GM18507 (cell line): Measurements from ENCODE around the gene SLC16A5.
"Not testable (repeated sequence)": the region's sequence is repeated elsewhere in the genome, so short reads cannot be mapped to it uniquely, and the experiment has no call there.

Source experiments
- DNase-seq: peaks from one replicate; pipeline ENCODE4 v3.0.0; 2011; ENCODE audit warnings: low read depth; ENCODE audit not compliant: insufficient read length; ENCODE audit errors: extremely low spot score
- FAIRE-seq: peaks from 2 replicates; lab custom pipeline; 2011; peaks lifted over from hg19 to GRCh38; lab: Jason Lieb, UNC

SLC16A5 gene

DNA sequence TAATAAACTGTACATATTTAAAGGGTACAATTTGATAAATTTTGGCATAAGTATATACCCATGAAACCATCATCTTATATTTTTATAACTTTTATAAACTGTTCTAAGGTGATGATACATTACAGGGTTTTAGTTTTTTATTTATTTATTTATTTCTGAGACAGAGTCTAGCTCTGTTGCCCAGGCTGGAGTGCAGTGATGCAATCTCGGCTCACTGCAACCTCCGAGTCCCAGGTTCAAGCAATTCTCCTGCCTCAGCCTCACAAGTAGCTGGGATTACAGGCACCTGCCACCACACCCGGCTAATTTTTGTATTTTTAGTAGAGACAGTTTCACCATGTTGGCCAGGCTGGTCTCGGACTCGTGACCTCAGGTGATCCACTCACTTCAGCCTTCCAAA, 40.2 kb downstream of the SLC16A5 start:
- DNase-seq, FAIRE-seq: not testable (repeated sequence)

DNA sequence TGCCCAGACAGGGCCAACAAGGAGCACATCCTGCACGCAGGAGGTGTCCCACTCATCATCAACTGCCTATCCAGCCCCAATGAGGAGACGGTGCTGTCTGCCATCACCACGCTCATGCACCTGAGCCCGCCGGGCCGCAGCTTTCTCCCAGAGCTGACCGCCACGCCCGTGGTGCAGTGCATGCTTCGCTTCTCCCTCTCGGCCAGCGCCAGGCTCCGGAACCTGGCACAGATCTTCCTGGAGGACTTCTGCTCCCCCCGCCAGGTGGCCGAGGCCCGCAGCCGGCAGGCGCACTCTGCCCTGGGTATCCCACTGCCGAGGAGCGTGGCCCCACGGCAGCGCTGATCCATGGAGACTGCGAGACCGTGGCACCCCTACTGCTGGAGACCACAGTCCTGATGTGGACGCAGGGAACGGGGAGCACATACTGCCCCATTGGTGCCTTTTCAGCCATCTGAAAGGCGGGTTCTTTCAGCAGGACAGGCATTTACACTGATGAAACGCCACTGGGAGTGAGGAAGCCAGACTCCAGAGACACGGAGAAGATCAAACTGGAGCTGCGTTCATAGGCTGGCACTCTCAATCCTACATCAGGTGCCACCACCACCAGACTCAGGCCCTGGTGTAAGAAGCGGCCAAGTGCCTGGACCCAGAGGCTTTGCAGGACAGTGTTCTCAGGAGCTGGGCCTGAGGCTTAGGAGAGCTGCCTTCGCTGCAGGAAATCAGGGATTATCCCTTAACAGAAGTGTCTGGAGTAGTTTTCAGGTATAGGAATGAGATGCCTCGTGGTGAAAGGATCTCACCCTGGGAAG, 41.1 kb downstream of the SLC16A5 start:
- DNase-seq (no peak), FAIRE-seq (no peak)

DNA sequence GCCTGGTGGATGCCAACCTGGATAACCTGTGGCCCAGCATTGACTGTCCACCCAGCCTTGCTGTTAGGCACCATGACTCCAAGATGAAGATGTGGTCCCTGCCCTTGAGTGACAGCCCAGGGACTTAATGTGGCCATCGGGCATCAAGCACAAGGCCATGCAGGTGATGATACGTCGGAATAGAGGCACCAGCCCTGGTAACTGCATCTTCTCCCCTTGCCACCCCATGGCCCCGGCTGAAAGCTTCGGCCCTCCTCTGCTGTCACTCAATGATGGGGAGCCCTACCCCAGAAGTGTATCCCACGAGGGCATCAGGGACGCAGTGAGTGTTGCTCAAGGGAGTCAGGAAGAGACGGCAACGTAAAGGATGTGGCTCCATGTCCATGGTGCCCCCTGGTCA, 41.8 kb downstream of the SLC16A5 start:
- FAIRE-seq (no peak), DNase-seq (no peak)

DNA sequence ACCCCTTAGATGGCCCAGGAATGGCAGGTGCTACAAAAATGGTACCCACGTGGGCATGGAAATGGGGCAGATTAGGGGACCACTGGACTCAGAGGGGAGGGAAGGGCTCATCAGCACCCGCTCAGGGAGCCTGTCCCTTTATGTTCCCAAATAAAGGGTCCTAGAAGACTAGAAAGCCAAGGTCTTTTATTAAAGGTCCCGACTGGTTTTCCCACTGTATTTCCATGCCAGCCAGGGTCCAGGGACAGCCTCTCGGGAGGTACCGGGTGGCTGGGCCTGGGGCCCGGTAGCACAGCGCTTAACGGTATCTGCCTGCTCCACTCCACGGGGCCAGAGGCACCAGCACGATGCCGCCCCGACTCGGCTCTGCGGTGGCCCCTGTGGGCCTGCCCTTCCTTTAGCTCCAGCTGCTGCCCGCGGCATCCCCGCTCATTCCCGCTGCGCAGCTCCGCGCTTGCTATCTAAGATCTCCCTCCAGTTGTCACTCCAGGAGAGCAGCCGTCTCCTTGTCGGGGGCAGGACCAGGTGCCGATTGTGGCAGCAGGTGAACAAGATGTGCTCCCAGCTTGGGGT, 42.4 kb downstream of the SLC16A5 start:
- no peak for FAIRE-seq
- DNase-seq, result no peak

DNA sequence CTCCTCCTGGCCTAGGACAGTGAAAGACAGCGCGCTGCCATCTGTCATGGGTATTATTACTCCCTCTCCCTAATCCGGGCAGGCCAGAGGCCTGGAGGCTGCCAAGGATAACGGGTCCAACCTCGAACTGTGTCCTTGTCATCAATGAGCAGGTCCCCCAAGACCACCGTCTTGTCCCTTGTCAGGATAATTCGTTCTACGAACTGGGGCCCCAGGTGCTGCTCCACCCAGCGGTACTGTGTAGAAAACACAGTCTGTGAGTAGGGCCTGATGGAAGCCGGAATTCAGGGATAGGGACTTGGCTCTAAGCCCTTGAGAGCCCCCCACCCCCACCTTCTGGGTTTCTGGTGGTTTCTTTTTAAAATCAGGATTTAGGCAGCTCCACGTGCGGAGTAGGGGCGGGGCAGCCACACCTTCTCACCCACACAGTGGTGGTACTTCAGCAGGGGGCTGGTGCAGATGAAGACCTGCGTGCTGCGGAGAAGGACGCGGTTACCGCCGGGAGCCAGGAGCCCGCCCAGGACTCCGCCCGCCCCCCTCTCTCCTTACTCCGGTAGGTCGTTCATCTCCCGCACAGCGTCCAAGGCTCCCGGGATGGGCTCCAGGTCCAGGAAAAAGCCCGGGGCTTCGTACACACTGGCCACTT, 43.0 kb downstream of the SLC16A5 start:
- DNase-seq (no peak), FAIRE-seq (no peak)

DNA sequence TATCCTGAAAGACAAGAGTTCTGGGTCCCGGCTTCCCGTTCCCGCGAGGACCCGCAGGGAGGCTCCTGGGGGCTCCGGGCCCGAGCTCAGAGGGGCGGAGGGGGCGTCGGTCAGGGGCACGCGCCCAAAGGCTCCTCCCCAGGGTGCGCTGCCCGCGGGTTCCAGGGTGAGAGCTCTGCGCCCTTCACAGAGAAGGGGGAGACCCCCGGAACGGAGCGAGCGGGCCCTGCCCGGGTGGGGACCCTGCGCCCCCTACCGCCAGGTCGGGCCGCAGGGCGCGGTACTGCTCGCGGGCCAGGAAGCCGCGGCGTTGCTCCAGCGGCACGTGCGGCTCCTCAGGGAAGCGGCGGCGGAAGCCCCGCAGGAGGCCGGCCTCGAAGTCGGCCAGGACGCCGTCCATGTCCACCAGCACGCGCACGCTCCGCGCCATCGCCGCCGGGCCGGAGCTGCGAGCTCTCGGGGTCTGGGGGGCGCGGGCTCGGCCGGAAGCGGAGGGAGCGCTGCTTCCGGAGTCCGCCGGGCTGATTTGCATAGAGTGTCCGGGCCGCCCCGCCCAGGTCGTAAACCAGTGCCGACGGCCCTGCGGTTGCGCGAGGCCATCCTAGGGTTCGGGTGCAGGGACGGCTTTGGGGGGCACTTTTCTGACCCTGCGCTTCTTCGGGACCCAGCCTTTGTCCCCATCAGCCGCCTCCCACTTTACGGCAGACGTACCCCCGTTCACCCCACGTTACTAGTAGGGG, 43.7 kb downstream of the SLC16A5 start, which contains the start of gene NT5C:
Gene NT5C, minus strand, starts transcription at position 465 of the 740 bp plus-strand sequence. Its CDS starts 35 bp downstream, at position 430.
- peak; percentile 86 for DNase-seq
- peak; percentile 79 for FAIRE-seq

DNA sequence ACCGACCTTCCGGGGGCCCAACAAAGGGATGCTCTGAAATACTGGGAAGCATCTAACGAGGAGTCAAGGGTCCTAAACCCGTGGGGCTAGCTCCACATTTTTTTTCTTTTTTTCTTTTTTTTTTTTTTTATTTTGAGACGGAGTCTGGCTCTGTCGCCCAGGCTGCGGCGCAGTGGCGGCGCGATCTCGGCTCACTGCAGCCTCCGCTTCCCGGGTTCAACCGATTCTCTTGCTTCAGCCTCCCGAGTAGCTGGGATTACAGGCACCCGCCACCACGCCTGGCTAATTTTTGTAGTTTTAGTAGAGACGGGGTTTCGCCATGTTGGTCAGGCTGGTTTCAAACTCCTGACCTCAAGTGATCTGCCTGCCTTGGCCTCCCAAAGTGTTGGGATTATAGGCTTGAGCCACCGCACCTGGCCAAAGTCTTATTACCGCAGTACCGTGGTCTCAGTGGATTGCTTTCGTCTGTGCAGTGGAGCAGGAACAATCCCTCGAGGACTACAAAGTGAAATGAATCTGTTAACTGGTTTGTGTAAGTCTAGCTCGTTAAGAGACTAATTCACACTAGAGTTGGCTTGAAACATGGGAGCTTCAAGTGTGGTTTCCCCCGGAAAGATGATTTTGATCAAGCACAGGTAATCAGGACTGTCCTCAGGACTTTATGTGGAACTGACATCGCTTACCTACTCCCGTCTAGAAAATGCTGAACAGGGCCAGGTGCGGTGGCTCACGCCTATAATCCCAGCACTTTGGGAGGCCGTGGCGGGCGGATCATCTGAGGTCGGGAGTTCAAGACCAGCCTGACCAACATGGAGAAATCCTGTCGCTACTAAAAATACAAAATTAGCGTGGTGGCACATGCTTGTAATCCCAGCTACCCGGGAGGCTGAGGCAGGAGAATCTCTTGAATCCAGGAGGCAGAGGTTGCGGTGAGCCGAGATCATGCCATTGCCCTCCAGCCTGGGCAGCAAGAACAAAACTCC, 44.6 kb downstream of the SLC16A5 start:
- not testable (repeated sequence) for FAIRE-seq, DNase-seq

DNA sequence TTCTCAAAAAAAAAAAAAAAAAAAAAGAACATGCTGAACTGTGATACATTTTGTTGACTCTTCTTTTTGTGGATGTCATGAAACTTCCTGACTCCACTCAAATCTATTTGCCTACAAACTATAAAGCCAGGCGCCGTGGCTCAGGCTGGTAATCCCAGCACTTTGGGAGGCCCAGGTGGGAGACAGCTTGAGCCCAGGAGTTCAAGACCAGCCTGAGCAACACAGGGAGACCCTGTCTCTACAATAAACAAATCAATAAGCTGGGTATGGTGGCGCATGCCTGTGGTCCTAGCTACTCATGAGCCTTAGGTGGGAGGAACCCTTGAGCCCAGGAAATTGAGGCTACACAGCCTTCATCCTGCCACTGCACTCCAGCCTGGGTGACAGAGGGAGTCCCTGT, 45.2 kb downstream of the SLC16A5 start:
- FAIRE-seq, result no peak
- DNase-seq, result no peak

DNA sequence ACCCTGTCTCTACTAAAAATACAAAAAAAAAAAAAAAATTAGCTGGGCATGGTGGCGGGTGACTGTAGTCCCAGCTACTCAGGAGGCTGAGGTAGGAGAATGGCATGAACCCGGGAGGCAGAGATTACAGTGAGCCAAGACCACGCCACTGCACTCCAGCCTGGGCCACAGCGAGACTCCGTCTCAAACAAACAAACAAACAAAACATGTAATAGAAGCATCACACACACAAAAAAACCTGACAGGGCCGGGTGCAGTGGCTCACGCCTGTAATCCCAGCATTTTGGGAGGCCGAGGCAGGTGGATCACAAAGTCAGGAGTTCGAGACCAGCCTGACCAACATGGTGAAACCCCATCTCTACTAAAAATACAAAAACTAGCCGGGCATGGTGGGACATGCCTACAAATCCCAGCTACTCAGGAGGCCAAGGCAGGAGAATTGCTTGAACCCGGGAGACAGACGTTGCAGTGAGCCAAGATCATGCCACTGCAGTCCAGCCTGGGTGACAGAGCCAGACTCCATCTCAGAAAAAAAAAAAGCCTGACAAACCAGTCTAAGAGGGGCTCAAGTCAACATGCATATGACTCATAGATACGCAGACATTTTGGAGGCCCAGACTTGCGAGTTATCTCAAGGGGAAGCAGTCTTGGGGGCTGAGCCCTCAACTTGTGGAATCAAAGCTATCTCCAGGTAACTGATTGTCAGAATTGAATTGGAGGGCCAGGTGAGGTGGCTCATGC, 46.0 kb downstream of the SLC16A5 start:
- FAIRE-seq, DNase-seq: not testable (repeated sequence)

DNA sequence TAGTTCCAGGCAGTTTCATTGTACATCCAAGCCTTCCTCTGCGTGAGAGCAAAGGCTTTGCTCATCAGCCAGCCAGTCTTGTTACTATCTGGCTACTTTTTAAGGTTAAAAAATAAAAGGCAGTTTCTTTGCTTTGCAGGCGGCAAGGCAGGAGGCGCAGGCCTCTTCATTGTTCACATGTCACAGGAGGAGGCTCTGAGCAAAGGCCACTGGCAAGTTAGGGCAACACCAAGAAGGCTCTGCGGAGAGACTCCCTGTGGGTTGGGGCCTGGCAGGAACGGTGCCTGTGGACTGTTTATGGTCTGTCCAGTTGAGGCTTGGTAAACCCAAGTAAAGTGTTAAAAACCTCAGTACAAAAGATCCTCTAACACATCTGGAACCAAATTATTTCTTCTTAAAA, 47.7 kb downstream of the SLC16A5 start:
- no peak for DNase-seq
- FAIRE-seq, result no peak

DNA sequence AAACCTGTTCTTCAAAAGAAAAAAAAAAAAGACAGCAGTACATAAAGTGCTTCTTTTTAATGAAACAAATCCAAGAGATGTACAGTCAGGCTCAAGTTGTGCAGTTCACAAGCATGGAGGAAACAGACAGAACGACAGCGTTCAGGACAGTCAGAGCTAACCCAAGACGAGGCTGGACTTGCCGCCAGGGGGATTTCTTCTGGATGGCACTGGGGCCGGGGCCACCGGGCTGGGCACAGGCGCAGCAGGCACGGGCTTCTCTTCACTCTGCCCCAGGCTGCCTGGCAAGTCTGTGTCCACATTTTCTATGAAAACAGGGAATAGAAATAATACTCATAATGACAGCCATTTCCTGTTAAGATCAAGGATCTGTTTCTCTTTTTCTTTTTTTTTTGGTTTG, 48.2 kb downstream of the SLC16A5 start:
- FAIRE-seq, result no peak
- DNase-seq, result no peak

DNA sequence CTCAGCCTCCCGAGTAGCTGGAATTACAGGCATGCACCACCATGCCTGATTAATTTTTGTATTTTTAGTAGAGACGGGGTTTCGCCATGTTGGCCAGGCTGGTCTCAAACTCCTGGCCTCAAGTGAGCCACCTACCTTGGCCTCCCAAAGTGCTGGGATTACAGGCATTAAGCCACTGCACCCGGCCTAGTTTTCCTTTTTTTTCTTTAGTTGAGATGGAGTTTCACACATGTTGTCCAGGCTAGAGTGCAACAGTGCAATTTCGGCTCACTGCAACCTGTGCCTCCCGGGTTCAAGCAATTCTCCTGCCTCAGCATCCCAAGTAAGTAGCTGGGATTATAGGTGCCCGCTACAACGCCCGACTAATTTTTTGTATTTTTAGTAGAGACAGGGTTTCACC, 50.0 kb downstream of the SLC16A5 start:
- FAIRE-seq, DNase-seq: not testable (repeated sequence)

DNA sequence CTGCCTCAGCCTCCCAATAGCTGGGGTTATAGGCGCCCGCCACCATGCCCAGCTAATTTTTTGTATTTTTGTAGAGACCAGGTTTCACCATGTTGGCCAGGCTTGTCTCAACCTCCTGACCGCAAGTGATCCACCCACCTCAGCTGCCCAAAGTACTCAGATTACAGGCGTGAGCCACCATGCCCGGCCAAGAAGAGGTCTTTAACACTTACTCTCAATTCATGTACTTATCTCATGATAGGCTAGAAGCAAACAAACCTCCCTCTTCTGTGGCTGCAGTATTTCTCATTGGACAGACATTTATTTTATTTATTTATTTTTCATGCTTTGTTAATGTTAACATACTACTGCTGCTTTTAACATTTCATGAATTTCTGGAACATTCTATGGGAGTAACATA, 50.8 kb downstream of the SLC16A5 start:
- FAIRE-seq, result no peak
- no peak for DNase-seq

DNA sequence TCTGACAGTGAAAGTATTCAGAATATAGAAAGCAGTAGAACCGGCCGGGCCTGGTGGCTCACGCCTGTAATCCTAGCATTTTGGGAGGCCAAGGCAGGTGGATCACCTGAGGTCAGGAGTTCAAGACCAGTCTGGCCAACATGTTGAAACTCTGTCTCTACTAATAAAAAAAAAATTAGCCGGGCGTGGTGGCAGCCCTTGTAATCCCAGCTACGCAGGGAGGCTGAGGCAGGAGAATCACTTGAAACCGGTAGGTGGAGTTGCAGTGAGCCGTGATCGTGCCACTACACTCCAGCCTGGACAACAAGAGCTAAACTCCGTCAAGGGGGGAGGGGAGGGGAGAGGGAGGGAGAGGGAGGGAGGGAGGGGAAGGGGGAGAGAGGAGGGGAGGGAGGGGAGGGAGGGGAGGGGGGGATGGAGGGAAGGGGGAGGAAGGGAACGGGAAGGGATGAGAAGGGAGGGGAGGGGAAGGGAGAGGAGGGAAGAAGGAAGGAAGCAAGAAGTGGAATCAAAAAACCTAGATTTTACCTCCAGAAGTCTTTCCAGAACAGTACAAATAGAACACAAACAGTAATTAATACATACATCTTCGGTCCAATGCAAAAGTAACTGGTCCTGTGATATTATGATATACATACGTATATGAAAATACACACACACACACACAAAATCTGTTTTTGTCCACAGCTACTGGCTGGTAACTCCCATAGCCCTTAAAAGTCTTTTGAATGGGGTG, 54.6 kb downstream of the SLC16A5 start:
- FAIRE-seq, result no peak
- no peak for DNase-seq

DNA sequence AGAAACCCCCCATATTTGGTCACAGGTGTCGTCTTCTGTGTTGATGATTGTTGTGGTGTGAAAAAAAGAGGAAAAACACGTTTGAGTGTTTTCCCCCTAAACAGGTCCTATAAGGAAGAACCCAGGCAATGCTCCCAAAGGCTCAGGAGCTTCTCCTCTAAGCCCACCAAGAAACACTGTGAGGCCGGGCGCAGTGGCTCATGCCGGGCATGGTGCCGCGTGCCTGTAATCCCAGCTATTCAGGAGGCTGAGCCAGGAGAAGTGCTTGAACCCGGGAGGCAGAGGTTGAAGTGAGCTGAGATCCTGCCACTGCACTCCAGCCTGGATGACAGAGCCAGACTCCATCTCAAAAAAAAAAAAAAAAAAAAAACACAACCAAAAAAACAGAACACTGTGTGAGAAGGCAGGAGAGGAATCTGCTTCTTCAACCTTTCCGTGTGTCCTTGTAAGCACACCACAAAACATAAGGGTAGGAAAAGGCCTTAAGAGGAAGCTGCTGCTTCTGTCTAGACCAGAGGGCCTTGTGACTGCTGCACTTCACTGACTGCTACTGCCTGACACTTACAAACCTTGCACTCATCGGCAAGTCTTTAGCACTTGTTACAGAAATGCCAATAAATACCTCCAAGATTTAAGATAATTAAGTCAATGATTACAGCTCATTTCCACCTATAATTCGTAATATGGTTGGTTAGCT, 57.2 kb downstream of the SLC16A5 start:
- DNase-seq (no peak), FAIRE-seq (no peak)

DNA sequence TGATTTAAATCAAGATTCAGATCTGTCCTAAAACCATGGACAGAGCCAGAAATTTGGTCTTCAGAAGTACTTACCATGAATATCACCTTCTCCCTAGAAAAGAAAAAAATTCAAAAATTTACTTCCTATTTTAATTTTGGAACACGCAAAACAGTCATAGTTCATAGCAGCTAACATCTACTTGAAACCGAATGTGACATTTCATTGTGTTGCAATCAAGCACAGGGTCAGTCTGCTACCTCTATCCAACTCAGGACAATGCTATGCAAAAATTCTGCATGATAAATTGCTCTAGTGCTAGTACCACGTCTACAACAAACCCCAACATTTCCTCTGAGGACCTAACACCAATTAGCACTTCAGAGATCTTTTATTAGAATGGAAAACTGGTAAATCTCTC, 58.8 kb downstream of the SLC16A5 start:
- no peak for DNase-seq

More for the DNA sequence above, 58.8 kb downstream of the SLC16A5 start:
- no peak for FAIRE-seq
